ENCODE data around the gene PLEK2.

DNA sequence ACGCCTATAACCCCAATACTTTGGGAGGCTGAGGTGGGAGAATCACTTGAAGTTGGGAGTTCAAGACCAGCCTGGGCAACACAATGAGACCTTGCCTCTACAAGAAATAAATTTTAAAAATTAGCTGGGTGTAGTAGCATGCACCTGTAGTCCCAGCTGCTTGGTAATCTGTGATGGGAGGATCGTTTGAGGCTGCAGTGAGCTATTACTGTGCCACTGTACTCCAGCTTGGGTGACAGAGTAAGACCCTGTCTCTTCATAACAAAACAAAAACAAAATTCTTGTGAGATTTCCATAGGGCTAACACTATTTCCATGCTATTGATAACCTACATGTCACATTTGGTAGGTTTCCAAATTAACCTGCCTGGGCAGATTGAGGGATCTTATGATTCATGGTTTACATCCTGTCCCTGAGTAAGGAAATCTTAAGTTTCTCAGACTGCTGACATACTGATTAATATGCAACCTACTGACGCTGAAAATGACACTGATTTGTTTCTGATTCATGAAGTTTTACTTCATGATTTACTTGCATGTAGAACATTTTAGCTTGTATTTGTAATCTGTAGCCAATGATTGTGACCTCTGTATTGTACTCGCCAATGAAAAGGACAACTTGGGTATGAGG, 68.2 kb downstream of the PLEK2 start:
- TF ChIP-seq POLR2A (IDR thresholded peaks at IDR 0.05; ENCODE audit: low read length) (no peak), GATA1 (IDR thresholded peaks at IDR 0.05; ENCODE audit: low read depth, low read length) (no peak)
